ENCODE measurements around the gene GJC2. TPM values are rescaled to one million over a fixed set of nuclear protein-coding genes. Genes with fewer than 3 reads are reported as not detected.

GJC2 gene
- total RNA-seq, 3 donors from 2014 or later = 1.3 TPM

DNA sequence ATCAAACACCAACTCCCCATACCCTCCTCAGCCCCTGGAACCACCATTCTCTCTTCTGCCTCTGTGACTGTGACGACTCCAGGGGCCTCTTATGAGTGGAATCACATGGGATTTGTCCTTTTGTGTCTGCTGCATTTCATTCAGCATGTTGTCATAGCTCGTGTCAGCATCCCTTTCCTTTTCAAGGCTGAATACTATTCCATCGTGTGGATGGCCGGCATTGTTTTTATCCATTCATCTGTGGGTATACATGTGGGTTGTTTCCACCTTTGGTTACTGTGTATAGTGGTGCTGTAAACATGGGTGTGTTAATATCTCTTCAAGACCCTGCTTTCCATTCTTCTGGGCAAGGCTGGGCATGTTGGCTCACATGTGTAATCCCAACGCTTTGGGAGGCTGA, 41.0 kb downstream of the GJC2 start:
- Histone ChIP-seq H3K27ac (no peak overlapping the region), H3K4me3 (no peak overlapping the region), H3K4me1 (no peaks in the 10 kb centered on the region), H3K36me3 (no peaks in the 10 kb centered on the region), H3K9me3 (no peaks in the 10 kb centered on the region), H3K27me3 (no peaks in the 10 kb centered on the region)
- TF ChIP-seq POLR2A (IDR thresholded peaks at IDR 0.05) = no peak
- TF ChIP-seq, protein P1, sequence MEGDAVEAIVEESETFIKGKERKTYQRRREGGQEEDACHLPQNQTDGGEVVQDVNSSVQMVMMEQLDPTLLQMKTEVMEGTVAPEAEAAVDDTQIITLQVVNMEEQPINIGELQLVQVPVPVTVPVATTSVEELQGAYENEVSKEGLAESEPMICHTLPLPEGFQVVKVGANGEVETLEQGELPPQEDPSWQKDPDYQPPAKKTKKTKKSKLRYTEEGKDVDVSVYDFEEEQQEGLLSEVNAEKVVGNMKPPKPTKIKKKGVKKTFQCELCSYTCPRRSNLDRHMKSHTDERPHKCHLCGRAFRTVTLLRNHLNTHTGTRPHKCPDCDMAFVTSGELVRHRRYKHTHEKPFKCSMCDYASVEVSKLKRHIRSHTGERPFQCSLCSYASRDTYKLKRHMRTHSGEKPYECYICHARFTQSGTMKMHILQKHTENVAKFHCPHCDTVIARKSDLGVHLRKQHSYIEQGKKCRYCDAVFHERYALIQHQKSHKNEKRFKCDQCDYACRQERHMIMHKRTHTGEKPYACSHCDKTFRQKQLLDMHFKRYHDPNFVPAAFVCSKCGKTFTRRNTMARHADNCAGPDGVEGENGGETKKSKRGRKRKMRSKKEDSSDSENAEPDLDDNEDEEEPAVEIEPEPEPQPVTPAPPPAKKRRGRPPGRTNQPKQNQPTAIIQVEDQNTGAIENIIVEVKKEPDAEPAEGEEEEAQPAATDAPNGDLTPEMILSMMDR (IDR thresholded peaks at IDR 0.05) = no peak
- no peak for TF ChIP-seq POLR2AphosphoS5 (IDR thresholded peaks at IDR 0.05)
- no peak for DNase-seq (ENCODE audit: low spot score in 2 of 2)
- intact Hi-C loops (cut with DNase I; ENCODE audit: low total_unique reads) = no loop called here

DNA sequence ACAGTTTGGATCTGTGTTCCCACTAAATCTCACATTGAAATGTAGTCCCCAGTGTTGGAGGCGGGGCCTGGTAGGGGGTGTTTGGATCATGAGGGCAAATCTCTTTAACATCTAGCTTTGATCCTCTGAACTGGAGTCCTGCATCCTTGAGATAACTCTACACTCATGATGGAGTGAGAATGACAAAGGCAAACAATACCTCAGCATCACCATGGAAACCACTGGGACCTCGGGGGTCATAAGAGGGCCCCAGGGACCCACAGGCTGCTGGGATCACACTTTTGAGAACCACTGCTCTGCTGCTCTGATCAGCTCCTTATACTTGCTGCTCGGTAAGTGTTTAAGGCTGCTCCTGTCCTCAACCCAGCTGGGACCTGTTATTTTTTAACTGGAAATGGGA, 44.7 kb downstream of the GJC2 start:
- Histone ChIP-seq H3K4me1 (no peaks in the 10 kb centered on the region), H3K36me3 (no peaks in the 10 kb centered on the region), H3K4me3 (no peak overlapping the region), H3K27ac (no peak overlapping the region), H3K27me3 (no peaks in the 10 kb centered on the region), H3K9me3 (peaks cover 12% of the 10 kb centered on the region in 2 donors)
- intact Hi-C loops (cut with DNase I; ENCODE audit: low total_unique reads) = no loop called here
- no peak for DNase-seq (ENCODE audit: low spot score in 2 of 2)
- no peak for TF ChIP-seq POLR2AphosphoS5 (IDR thresholded peaks at IDR 0.05)
- no peak for TF ChIP-seq POLR2A (IDR thresholded peaks at IDR 0.05)
- TF ChIP-seq, protein P1 (IDR thresholded peaks at IDR 0.05) = no peak

DNA sequence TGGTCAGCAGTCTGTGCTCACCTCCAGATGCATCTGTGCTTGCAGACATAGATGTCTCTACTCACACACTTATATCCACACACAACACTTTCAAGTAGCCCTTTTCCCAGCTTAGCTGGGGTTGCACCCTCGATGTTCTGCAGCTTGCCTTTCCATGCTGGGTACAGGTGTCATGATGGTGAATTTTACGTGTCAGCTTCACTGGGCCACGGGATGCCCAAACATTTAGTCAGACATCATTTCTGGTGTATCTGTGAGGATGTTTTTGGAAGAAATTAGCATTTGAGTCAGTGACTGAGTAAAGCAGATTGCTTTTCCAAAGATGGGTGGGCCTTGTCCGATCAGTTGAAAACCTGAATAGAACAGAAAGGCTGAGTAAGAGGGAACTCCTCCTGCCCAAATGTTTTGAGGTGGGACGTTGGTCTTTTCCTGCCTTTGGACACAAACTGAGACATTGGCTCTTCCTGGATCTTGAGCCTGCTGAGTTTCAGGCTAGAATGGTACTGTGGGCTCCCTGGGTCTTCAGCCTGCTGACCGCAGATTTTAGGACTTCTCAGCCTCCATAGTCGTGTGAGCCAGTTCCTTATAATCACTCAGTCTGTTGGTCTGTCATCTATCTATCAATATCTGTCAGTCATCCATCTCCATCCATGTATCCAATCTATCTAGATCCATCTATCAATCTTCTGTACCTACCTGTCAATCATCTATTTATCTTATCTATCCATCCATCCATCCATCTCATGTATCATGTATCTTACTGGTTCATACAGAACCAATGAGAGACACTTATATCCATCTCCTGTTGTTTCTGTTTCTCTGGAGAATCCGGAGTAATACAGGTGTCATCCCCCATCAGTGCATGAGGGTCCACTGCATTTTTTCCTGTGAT, 45.4 kb downstream of the GJC2 start:
- H3K4me1 ChIP-seq = no peaks in the 10 kb centered on the region
- DNase-seq (ENCODE audit: low spot score in 2 of 2) = no peak
- no peak overlapping the region for H3K4me3 ChIP-seq
- H3K36me3 ChIP-seq = no peaks in the 10 kb centered on the region
- intact Hi-C loops (cut with DNase I; ENCODE audit: low total_unique reads) = no loop called here
- TF ChIP-seq, protein P1 (IDR thresholded peaks at IDR 0.05) = no peak
- no peak for TF ChIP-seq POLR2AphosphoS5 (IDR thresholded peaks at IDR 0.05)
- peaks cover 17 to 19% of the 10 kb centered on the region in 2 donors for H3K9me3 ChIP-seq
- H3K27me3 ChIP-seq = no peaks in the 10 kb centered on the region
- H3K27ac ChIP-seq = no peak overlapping the region

DNA sequence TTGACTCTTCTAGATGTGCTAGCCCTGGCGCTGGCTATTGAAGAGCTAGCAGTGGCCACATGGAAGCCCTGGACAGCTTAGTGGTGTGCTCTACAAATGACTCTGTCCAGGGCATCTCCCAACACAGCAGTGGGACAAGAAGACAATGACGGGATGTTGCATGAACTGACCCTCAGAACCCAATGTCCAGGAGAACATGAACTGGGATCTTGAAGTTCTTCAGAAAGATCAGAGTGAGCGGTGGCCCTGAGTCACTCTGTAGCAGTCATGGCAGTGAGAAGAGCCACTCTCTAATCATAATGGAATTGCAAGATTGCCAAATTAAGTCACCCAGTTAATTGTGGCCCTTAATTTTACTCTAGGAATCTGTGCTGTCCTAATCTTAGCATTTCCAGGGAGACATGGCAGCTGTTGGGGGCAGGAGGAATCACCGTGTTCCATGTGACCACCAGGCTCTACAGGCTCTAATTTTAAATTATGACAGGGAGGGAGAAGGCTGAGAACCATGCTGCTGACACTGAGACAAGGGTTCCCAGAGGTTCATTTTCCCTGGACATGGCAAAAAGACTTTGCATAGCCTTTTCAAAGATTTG, 47.9 kb downstream of the GJC2 start:
- Histone ChIP-seq H3K9me3 (peaks cover 17 to 19% of the 10 kb centered on the region in 2 donors), H3K4me1 (no peaks in the 10 kb centered on the region), H3K4me3 (no peak overlapping the region), H3K36me3 (no peaks in the 10 kb centered on the region), H3K27me3 (no peaks in the 10 kb centered on the region), H3K27ac (no peak overlapping the region)
- TF ChIP-seq POLR2AphosphoS5 (IDR thresholded peaks at IDR 0.05) (no peak), POLR2A (IDR thresholded peaks at IDR 0.05) (no peak)
- TF ChIP-seq, protein P1 (IDR thresholded peaks at IDR 0.05) = no peak
- DNase-seq (ENCODE audit: low spot score in 2 of 2) = no peak
- intact Hi-C loops (cut with DNase I; ENCODE audit: low total_unique reads) = no loop called here

DNA sequence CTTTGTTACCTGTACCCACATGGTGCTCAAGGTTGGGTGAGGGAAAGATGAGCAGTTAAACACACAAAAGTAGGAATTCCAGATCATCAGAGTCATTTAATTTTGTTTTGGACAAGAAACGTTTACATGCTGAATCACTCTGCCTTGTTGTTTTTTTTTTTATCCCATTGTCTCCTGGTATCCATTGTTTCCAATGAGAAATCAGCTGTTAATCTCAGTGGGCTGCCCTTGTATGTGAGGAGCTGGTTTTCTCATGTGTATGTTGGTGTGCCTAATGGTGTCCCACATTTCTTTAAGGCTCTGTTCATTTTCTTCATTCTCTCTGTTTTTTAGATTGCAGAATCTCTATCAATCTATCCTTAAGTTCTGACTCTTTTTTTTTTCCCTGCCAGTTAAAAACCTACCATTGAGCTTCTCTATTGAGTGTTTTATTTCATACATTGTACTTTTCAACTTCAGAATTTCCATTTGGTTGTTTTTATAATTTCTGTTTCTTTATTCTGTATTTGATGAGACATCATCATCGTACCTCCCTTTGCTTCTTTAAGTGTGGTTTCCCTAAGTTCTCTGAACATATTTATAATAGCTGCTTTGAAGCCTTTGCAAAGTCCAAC, 49.4 kb downstream of the GJC2 start:
- no peaks in the 10 kb centered on the region for H3K27me3 ChIP-seq
- TF ChIP-seq, protein P1 (IDR thresholded peaks at IDR 0.05) = no peak
- no peak for TF ChIP-seq POLR2A (IDR thresholded peaks at IDR 0.05)
- TF ChIP-seq POLR2AphosphoS5 (IDR thresholded peaks at IDR 0.05) = no peak
- no peaks in the 10 kb centered on the region for H3K36me3 ChIP-seq
- intact Hi-C loops (cut with DNase I; ENCODE audit: low total_unique reads) = no loop called here
- H3K4me1 ChIP-seq = no peaks in the 10 kb centered on the region
- DNase-seq (ENCODE audit: low spot score in 2 of 2) = no peak
- no peak overlapping the region for H3K4me3 ChIP-seq
- H3K9me3 ChIP-seq = peaks cover 17 to 19% of the 10 kb centered on the region in 2 donors
- no peak overlapping the region for H3K27ac ChIP-seq

Data from breast epithelium (tissue), 4 donors.